Upper lobe of left lung (tissue), 4 donors: Measurements from ENCODE around the gene KAT2B.

Experiments used
- EP300 ChIP-seq, 4 donors: sonication (generic); formaldehyde crosslinking; IDR thresholded peaks; one replicate each; pipeline ENCODE4 v1.5.1; 2017; ENCODE audit warnings: antibody characterized with exemption in 4 of 4, control low read depth in 2 of 4
- POLR2A ChIP-seq, 4 donors: fragments of 450-650 bp; IDR thresholded peaks; one replicate each; pipeline ENCODE4 v1.5.1; 2016 to 2017; ENCODE audit warnings: antibody characterized with exemption in 4 of 4, mild to moderate bottlenecking in 2 of 4
- POLR2AphosphoS5 ChIP-seq, 2 donors: sonication (generic); formaldehyde crosslinking; IDR thresholded peaks; one replicate each; pipeline ENCODE4 v1.5.1; 2017; ENCODE audit warnings: antibody characterized with exemption in 2 of 2
- TF ChIP-seq, protein P1 (sequence below), 6 experiments: fragments of 450-650 bp in 4 of 6; fragments of 200-600 bp in 2 of 6; sonication (generic) in 2 of 6; IDR thresholded peaks; one replicate each; pipeline ENCODE4 v1.5.1; 2016 to 2019; ENCODE audit warnings: antibody characterized with exemption in 6 of 6

DNA sequence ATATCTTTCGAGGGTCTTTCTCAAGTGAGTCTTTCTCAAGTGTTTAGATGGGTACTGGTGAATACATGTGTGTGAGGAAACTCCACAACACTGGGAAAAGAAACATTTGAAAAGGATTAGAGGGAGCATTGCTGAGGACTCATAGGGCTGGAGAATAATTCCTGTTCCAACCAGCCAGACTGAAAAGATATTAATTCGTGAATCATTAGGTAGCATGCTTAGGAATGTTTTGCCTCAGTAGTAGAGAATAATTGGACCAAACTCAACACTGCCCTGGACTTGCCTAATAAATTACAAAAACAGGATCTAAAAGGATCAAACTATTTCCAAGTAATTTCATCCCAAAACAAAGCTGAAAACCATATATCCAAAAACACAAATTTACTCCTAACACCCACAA lies 45.5 kb upstream of the KAT2B start:
- TF ChIP-seq, protein P1, sequence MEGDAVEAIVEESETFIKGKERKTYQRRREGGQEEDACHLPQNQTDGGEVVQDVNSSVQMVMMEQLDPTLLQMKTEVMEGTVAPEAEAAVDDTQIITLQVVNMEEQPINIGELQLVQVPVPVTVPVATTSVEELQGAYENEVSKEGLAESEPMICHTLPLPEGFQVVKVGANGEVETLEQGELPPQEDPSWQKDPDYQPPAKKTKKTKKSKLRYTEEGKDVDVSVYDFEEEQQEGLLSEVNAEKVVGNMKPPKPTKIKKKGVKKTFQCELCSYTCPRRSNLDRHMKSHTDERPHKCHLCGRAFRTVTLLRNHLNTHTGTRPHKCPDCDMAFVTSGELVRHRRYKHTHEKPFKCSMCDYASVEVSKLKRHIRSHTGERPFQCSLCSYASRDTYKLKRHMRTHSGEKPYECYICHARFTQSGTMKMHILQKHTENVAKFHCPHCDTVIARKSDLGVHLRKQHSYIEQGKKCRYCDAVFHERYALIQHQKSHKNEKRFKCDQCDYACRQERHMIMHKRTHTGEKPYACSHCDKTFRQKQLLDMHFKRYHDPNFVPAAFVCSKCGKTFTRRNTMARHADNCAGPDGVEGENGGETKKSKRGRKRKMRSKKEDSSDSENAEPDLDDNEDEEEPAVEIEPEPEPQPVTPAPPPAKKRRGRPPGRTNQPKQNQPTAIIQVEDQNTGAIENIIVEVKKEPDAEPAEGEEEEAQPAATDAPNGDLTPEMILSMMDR (IDR thresholded peaks at IDR 0.05): no peak
- TF ChIP-seq POLR2A (IDR thresholded peaks at IDR 0.05): no peak
- no peak for TF ChIP-seq POLR2AphosphoS5 (IDR thresholded peaks at IDR 0.05)
- no peak for TF ChIP-seq EP300 (IDR thresholded peaks at IDR 0.05)
